SK-N-SH treated with all-trans-retinoic acid at 6 μM for 48 hours (cell line): ENCODE measurements around the gene CROCC2.

Source experiments
- ATAC-seq: fragments of 200-7000 bp; cut with Tn5 transposase; 3 replicates; pipeline ENCODE4 v1.9.1; 2020; ENCODE audit warnings: mild to moderate bottlenecking, moderate library complexity
- ARNTL ChIP-seq: fragments of 450-650 bp; formaldehyde crosslinking; IDR thresholded peaks from 2 replicates; pipeline ENCODE4 v1.5.0; 2020; ENCODE audit warnings: low read depth, mild to moderate bottlenecking, moderate library complexity, borderline replicate concordance
- BACH2 ChIP-seq: fragments of 250-450 bp; sonication (Bioruptor Pico); IDR thresholded peaks from 2 replicates; pipeline ENCODE4 v1.9.0; 2021; ENCODE audit warnings: mild to moderate bottlenecking, borderline replicate concordance
- CSDC2 ChIP-seq: fragments of 250-450 bp; sonication (Bioruptor Pico); IDR thresholded peaks from 2 replicates; pipeline ENCODE4 v1.5.0; 2020; ENCODE audit warnings: mild to moderate bottlenecking, moderate library complexity
- ESRRG ChIP-seq: fragments of 250-450 bp; sonication (Bioruptor Pico); IDR thresholded peaks from 2 replicates; pipeline ENCODE4 v1.6.1; 2021; ENCODE audit warnings: mild to moderate bottlenecking
- ISL1 ChIP-seq: fragments of 250-450 bp; sonication (Bioruptor Pico); IDR thresholded peaks from 2 replicates; pipeline ENCODE4 v2.1.2; 2022; ENCODE audit warnings: mild to moderate bottlenecking, moderate library complexity
- OSR1 ChIP-seq: fragments of 250-450 bp; sonication (Bioruptor Pico); IDR thresholded peaks from 2 replicates; pipeline ENCODE4 v1.8.0; 2022; ENCODE audit warnings: moderate library complexity, mild to moderate bottlenecking, inconsistent platforms
- PATZ1 ChIP-seq: fragments of 250-450 bp; sonication (Bioruptor Pico); IDR thresholded peaks from 2 replicates; pipeline ENCODE4 v1.8.0; 2020; ENCODE audit warnings: mild to moderate bottlenecking, moderate library complexity, borderline replicate concordance
- POU6F1 ChIP-seq: fragments of 250-450 bp; sonication (Bioruptor Pico); IDR thresholded peaks from 2 replicates; pipeline ENCODE4 v1.8.0; 2021; ENCODE audit warnings: low read depth, mild to moderate bottlenecking, moderate library complexity, borderline replicate concordance
- PPARA ChIP-seq: fragments of 250-450 bp; sonication (Bioruptor Pico); IDR thresholded peaks from 2 replicates; pipeline ENCODE4 v1.5.0; 2020; ENCODE audit warnings: mild to moderate bottlenecking, borderline replicate concordance
- RARB ChIP-seq: fragments of 250-450 bp; sonication (Bioruptor Pico); IDR thresholded peaks from 2 replicates; pipeline ENCODE4 v1.8.0; 2021; ENCODE audit warnings: mild to moderate bottlenecking, moderate library complexity
- SNAI2 ChIP-seq: fragments of 250-450 bp; sonication (Bioruptor Pico); IDR thresholded peaks from 2 replicates; pipeline ENCODE4 v1.5.0; 2020; ENCODE audit warnings: mild to moderate bottlenecking, moderate library complexity
- TCF4 ChIP-seq: fragments of 250-450 bp; sonication (Bioruptor Pico); IDR thresholded peaks from 2 replicates; pipeline ENCODE4 v1.8.0; 2021; ENCODE audit warnings: mild to moderate bottlenecking, moderate library complexity, borderline replicate concordance
- TOX ChIP-seq: fragments of 250-450 bp; sonication (Bioruptor Pico); IDR thresholded peaks from 2 replicates; pipeline ENCODE4 v1.8.0; 2021; ENCODE audit warnings: mild to moderate bottlenecking, moderate library complexity, borderline replicate concordance
- ZC3H10 ChIP-seq: fragments of 250-450 bp; sonication (Bioruptor Pico); IDR thresholded peaks from 2 replicates; pipeline ENCODE4 v1.5.1; 2021; ENCODE audit warnings: mild to moderate bottlenecking, moderate library complexity
- ZFP3 ChIP-seq: fragments of 250-450 bp; sonication (Bioruptor Pico); IDR thresholded peaks from 2 replicates; pipeline ENCODE4 v1.5.0; 2020; ENCODE audit warnings: mild to moderate bottlenecking, moderate library complexity
- ZFP30 ChIP-seq: fragments of 450-650 bp; formaldehyde crosslinking; IDR thresholded peaks from 2 replicates; pipeline ENCODE4 v1.5.0; 2022; ENCODE audit warnings: mild to moderate bottlenecking, moderate library complexity
- ZNF565 ChIP-seq: fragments of 450-650 bp; formaldehyde crosslinking; conservative IDR thresholded peaks from 2 replicates; pipeline ENCODE4 v1.5.0; 2020; ENCODE audit warnings: low read depth, mild to moderate bottlenecking, moderate library complexity
- ZNF70 ChIP-seq: fragments of 450-650 bp; formaldehyde crosslinking; IDR thresholded peaks from 2 replicates; pipeline ENCODE4 v1.5.0; 2020; ENCODE audit warnings: mild to moderate bottlenecking, moderate library complexity
- TF ChIP-seq, protein P1 (sequence below): fragments of 250-450 bp; sonication (Bioruptor Pico); IDR thresholded peaks from 2 replicates; pipeline ENCODE4 v1.5.0; 2020; ENCODE audit warnings: mild to moderate bottlenecking, moderate library complexity
- TF ChIP-seq, protein P2 (sequence below): fragments of 250-450 bp; sonication (Bioruptor Pico); IDR thresholded peaks from 2 replicates; pipeline ENCODE4 v1.5.1; 2021; ENCODE audit warnings: mild to moderate bottlenecking, moderate library complexity

Gene CROCC2

GRCh38 chr2:241011296-241011600 is 105.1 kb downstream of the CROCC2 start (continued):
- TF ChIP-seq, protein P1, sequence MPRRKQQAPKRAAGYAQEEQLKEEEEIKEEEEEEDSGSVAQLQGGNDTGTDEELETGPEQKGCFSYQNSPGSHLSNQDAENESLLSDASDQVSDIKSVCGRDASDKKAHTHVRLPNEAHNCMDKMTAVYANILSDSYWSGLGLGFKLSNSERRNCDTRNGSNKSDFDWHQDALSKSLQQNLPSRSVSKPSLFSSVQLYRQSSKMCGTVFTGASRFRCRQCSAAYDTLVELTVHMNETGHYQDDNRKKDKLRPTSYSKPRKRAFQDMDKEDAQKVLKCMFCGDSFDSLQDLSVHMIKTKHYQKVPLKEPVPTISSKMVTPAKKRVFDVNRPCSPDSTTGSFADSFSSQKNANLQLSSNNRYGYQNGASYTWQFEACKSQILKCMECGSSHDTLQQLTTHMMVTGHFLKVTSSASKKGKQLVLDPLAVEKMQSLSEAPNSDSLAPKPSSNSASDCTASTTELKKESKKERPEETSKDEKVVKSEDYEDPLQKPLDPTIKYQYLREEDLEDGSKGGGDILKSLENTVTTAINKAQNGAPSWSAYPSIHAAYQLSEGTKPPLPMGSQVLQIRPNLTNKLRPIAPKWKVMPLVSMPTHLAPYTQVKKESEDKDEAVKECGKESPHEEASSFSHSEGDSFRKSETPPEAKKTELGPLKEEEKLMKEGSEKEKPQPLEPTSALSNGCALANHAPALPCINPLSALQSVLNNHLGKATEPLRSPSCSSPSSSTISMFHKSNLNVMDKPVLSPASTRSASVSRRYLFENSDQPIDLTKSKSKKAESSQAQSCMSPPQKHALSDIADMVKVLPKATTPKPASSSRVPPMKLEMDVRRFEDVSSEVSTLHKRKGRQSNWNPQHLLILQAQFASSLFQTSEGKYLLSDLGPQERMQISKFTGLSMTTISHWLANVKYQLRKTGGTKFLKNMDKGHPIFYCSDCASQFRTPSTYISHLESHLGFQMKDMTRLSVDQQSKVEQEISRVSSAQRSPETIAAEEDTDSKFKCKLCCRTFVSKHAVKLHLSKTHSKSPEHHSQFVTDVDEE (CRISPR knock-in tag) = no peak
- TF ChIP-seq TCF4 (CRISPR knock-in tag) = no peak
- TF ChIP-seq SNAI2 (CRISPR knock-in tag) = no peak
- TF ChIP-seq ZFP30 (CRISPR knock-in tag) = no peak
- TF ChIP-seq CSDC2 (CRISPR knock-in tag) = no peak
- TF ChIP-seq, all 23 proteins: peak for 0

GRCh38 chr2:241011751-241012510 is 105.8 kb downstream of the CROCC2 start:
- TF ChIP-seq TCF4 (CRISPR knock-in tag) = no peak
- TF ChIP-seq TOX = no peak
- no peak for TF ChIP-seq PPARA
- TF ChIP-seq, protein P2, sequence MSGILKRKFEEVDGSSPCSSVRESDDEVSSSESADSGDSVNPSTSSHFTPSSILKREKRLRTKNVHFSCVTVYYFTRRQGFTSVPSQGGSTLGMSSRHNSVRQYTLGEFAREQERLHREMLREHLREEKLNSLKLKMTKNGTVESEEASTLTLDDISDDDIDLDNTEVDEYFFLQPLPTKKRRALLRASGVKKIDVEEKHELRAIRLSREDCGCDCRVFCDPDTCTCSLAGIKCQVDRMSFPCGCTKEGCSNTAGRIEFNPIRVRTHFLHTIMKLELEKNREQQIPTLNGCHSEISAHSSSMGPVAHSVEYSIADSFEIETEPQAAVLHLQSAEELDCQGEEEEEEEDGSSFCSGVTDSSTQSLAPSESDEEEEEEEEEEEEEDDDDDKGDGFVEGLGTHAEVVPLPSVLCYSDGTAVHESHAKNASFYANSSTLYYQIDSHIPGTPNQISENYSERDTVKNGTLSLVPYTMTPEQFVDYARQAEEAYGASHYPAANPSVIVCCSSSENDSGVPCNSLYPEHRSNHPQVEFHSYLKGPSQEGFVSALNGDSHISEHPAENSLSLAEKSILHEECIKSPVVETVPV (CRISPR knock-in tag) = no peak
- no peak for TF ChIP-seq CSDC2 (CRISPR knock-in tag)
- TF ChIP-seq ZC3H10 (CRISPR knock-in tag) = no peak
- TF ChIP-seq ISL1 (CRISPR knock-in tag) = no peak
- TF ChIP-seq PATZ1 (CRISPR knock-in tag) = no peak
- no peak for TF ChIP-seq ZNF565
- no peak for ATAC-seq

- no peak for ATAC-seq
- TF ChIP-seq POU6F1 (CRISPR knock-in tag) (no peak), OSR1 (CRISPR knock-in tag) (no peak), TCF4 (CRISPR knock-in tag) (no peak), ZC3H10 (CRISPR knock-in tag) (no peak), PATZ1 (CRISPR knock-in tag) (no peak), ZFP30 (CRISPR knock-in tag) (no peak), ZFP3 (CRISPR knock-in tag) (no peak), ZNF70 (CRISPR knock-in tag) (no peak), CSDC2 (CRISPR knock-in tag) (no peak), TOX (no peak), ARNTL (CRISPR knock-in tag) (no peak)
- TF ChIP-seq, all 23 proteins: peak for 0
Measured at GRCh38 chr2:241014224-241014623, 108.1 kb downstream of the CROCC2 start.

DNA sequence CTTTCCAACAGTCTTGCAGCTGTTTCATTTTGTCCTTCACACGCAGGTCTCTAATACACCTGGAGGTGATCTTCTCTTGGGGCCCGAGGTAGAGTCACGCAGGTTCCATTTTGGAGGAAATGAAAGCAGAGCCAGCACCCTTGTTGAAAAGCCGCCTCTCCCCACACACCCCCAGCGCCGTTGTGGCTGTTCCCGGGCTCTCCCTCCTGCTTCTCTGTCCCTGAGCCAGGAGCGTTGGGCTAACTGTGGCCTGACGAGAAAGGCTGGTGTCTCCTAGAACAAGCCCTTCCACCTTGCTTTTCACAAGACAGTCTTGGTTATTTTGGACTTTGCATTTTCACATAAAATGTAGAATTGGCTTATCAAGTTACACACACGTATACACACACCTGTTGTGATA is 108.6 kb downstream of the CROCC2 start:
- ATAC-seq = no peak
- TF ChIP-seq ZNF565 = no peak
- TF ChIP-seq RARB (CRISPR knock-in tag) = no peak
- TF ChIP-seq PATZ1 (CRISPR knock-in tag) = no peak
- TF ChIP-seq BACH2 = no peak
- TF ChIP-seq ZC3H10 (CRISPR knock-in tag) = no peak
- TF ChIP-seq PPARA = no peak
- TF ChIP-seq ISL1 (CRISPR knock-in tag) = no peak
- no peak for TF ChIP-seq TOX
- no peak for TF ChIP-seq ESRRG
